SK-N-MC (cell line): ENCODE measurements around the gene LCOR.

Source experiments
- EZH2 ChIP-seq: fragments of 200-600 bp; sonication (generic); IDR thresholded peaks from one replicate; pipeline ENCODE4 v1.6.1; 2017; ENCODE audit warnings: antibody characterized with exemption
- POLR2AphosphoS5 ChIP-seq: IDR thresholded peaks from 2 replicates; pipeline ENCODE4 v1.6.1; 2012; ENCODE audit warnings: mild to moderate bottlenecking, low read depth, low read length, borderline replicate concordance

DNA sequence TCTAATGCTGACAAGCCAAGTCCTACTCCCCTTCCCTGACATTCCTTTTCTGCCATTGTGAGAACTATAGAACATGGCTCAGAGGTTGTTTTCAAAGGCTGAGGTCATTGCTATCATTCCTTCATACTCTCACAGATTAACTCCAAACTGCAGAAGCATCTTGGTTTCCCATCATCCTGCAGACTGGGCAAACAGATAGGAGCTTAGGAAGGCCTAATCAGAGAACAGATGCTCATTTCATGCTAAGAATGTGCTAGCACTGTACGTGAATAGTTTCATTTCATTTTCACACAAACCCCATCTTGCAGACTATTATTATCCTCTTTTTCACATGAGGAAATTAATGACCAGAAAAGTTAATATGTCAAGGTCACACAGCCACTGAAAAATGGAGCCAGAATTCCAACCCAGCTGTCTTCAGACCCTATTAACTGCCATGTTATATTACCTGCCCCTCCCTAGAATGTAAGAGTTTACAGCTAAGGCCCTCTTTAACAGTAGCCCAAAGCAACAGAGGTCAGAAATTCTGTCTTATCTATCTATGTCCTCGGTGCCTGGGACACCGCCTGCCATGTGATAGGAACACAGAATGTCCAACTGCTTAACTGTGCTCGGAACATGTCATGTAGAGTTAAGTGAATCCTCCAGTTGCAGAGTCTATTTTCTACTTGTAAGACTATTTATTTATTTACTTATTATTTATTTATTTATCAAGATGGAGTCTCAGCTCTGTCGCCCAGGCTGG is 2.9 kb upstream of the LCOR start:
- TF ChIP-seq POLR2AphosphoS5 (no peak), EZH2 (no peak)
